ENCODE results near the gene BRCA1. TPM values are rescaled to one million over a fixed set of nuclear protein-coding genes. Genes with fewer than 3 reads are reported as not detected.
"Not testable (repeated sequence)": the region's sequence is repeated elsewhere in the genome, so short reads cannot be mapped to it uniquely, and the experiment has no call there.

Gene BRCA1
- total RNA-seq, 1 donor from 2014 or later: 56.5 TPM

- intact Hi-C loops (cut with micrococcal nuclease): no loop called here
These were observed 54.9 kb downstream of the BRCA1 start for GRCh38 chr17:43070257-43070656.

GRCh38 chr17:43069368-43069898 lies 55.7 kb downstream of the BRCA1 start:
- intact Hi-C loops (cut with micrococcal nuclease): no loop called here

- intact Hi-C loops (cut with micrococcal nuclease): no loop called here
These were observed 56.4 kb downstream of the BRCA1 start for GRCh38 chr17:43068570-43069367.

GRCh38 chr17:43062984-43063638 lies 62.1 kb downstream of the BRCA1 start:
- intact Hi-C loops (cut with micrococcal nuclease): no loop called here

- intact Hi-C loops (cut with micrococcal nuclease): no loop called here
These were observed 69.1 kb downstream of the BRCA1 start for GRCh38 chr17:43056051-43056450.

GRCh38 chr17:43053008-43053407 lies 72.2 kb downstream of the BRCA1 start:
- intact Hi-C loops (cut with micrococcal nuclease): not testable (repeated sequence)

- intact Hi-C loops (cut with micrococcal nuclease): no loop called here
These were observed 73.2 kb downstream of the BRCA1 start for GRCh38 chr17:43051969-43052368.

GRCh38 chr17:43044024-43044423 lies 81.1 kb downstream of the BRCA1 start:
- intact Hi-C loops (cut with micrococcal nuclease): no loop called here

GRCh38 chr17:43043307-43043706 lies 81.9 kb downstream of the BRCA1 start:
- intact Hi-C loops (cut with micrococcal nuclease): no loop called here

GRCh38 chr17:43042025-43042628 lies 83.0 kb downstream of the BRCA1 start:
- intact Hi-C loops (cut with micrococcal nuclease): no loop called here

- intact Hi-C loops (cut with micrococcal nuclease): no loop called here
These were observed 84.5 kb downstream of the BRCA1 start for GRCh38 chr17:43040655-43041054.

- intact Hi-C loops (cut with micrococcal nuclease): no loop called here
These were observed 85.5 kb downstream of the BRCA1 start for GRCh38 chr17:43039646-43040045.

- intact Hi-C loops (cut with micrococcal nuclease): no loop called here
These were observed 90.3 kb downstream of the BRCA1 start for GRCh38 chr17:43034894-43035293.

GRCh38 chr17:43033948-43034881 lies 90.9 kb downstream of the BRCA1 start:
- intact Hi-C loops (cut with micrococcal nuclease): no loop called here

- intact Hi-C loops (cut with micrococcal nuclease): no loop called here
These were observed 93.5 kb downstream of the BRCA1 start for GRCh38 chr17:43031666-43032065.

- intact Hi-C loops (cut with micrococcal nuclease): no loop called here
These were observed 94.9 kb downstream of the BRCA1 start for GRCh38 chr17:43030137-43030767.

GRCh38 chr17:43028221-43028861 lies 96.8 kb downstream of the BRCA1 start:
- intact Hi-C loops (cut with micrococcal nuclease): no loop called here

- intact Hi-C loops (cut with micrococcal nuclease): no loop called here
These were observed 97.8 kb downstream of the BRCA1 start for GRCh38 chr17:43027091-43028032.

GRCh38 chr17:43026595-43026994 lies 98.6 kb downstream of the BRCA1 start:
- intact Hi-C loops (cut with micrococcal nuclease): no loop called here
